ENCODE data around the gene CLBA1. TPM values are rescaled to one million over a fixed set of nuclear protein-coding genes. Genes with fewer than 3 reads are reported as not detected.

CLBA1 gene
- total and polyA plus RNA-seq, 4 donors = 10.9 to 23.8 (median 17.5) TPM

DNA sequence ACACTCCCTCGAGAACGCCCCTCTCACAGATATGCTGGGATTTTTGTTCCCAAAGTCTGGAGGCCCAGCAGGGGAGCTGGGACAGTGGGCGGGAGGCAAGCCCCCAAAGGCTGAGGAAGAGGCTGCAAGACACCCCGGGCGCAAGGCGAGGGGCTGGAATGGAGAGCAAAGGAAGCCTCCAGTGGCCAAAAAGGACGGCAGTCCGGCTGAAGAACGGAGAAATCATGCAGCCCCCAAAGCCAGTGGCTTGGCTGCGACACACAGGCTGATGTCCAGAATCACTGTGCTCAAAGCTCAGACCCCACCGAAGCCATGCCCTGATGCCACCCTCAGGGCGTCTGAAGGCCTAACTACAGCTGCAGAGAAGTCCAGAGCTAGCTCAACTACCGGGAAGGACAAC is 10.9 kb downstream of the CLBA1 start:
- DNase-seq (ENCODE audit: low read depth in 4 of 6, low spot score in 6 of 6) = no peak
- H3K4me1 ChIP-seq (ENCODE audit: control insufficient read depth, insufficient read depth, low read length) = no peaks in the 10 kb centered on the region
- 91% methylated on average over 13 of the region's 13 CpGs for WGBS (ENCODE audit: insufficient coverage)

GRCh38 chr14:104998801-104999200 is 13.2 kb downstream of the CLBA1 start:
- peaks cover 41% of the 10 kb centered on the region for H3K36me3 ChIP-seq (ENCODE audit: control insufficient read depth, insufficient read depth, low read length)
- 85% methylated on average over 4 of the region's 5 CpGs for WGBS (ENCODE audit: insufficient coverage)
- H3K9me3 ChIP-seq (ENCODE audit: control insufficient read depth, insufficient read depth, low read length) = no peaks in the 10 kb centered on the region
- no peak for DNase-seq (ENCODE audit: low read depth in 4 of 6, low spot score in 6 of 6)
- H3K4me1 ChIP-seq (ENCODE audit: control insufficient read depth, insufficient read depth, low read length) = no peaks in the 10 kb centered on the region
- no peaks in the 10 kb centered on the region for H3K27me3 ChIP-seq (ENCODE audit: control insufficient read depth, insufficient read depth, low read length)
- no peak overlapping the region for H3K4me3 ChIP-seq (ENCODE audit: low read depth, low read length)
- H3K27ac ChIP-seq (ENCODE audit: low read depth, low read length) = no peak overlapping the region

More for the DNA sequence above, 10.9 kb downstream of the CLBA1 start:
- Histone ChIP-seq H3K36me3 (ENCODE audit: control insufficient read depth, insufficient read depth, low read length) (peaks cover 64% of the 10 kb centered on the region), H3K9me3 (ENCODE audit: control insufficient read depth, insufficient read depth, low read length) (no peaks in the 10 kb centered on the region), H3K27ac (ENCODE audit: low read depth, low read length) (no peak overlapping the region), H3K27me3 (ENCODE audit: control insufficient read depth, insufficient read depth, low read length) (no peaks in the 10 kb centered on the region), H3K4me3 (ENCODE audit: low read depth, low read length) (no peak overlapping the region)

- H3K4me1 ChIP-seq (ENCODE audit: control insufficient read depth, insufficient read depth, low read length) = no peaks in the 10 kb centered on the region
- no peak overlapping the region for H3K4me3 ChIP-seq (ENCODE audit: low read depth, low read length)
- H3K36me3 ChIP-seq (ENCODE audit: control insufficient read depth, insufficient read depth, low read length) = peaks cover 36% of the 10 kb centered on the region
- DNase-seq (ENCODE audit: low read depth in 4 of 6, low spot score in 6 of 6) = no peak
- no peaks in the 10 kb centered on the region for H3K27me3 ChIP-seq (ENCODE audit: control insufficient read depth, insufficient read depth, low read length)
- 71% methylated on average over 3 of the region's 3 CpGs for WGBS (ENCODE audit: insufficient coverage)
- H3K27ac ChIP-seq (ENCODE audit: low read depth, low read length) = no peak overlapping the region
- H3K9me3 ChIP-seq (ENCODE audit: control insufficient read depth, insufficient read depth, low read length) = no peaks in the 10 kb centered on the region
These were observed 13.8 kb downstream of the CLBA1 start for GRCh38 chr14:104999361-104999760.

GRCh38 chr14:105005329-105005928 is 19.8 kb downstream of the CLBA1 start:
- WGBS (ENCODE audit: insufficient coverage) = 91% methylated on average over 17 of the region's 20 CpGs
- no peaks in the 10 kb centered on the region for H3K4me1 ChIP-seq (ENCODE audit: control insufficient read depth, insufficient read depth, low read length)
- DNase-seq (ENCODE audit: low read depth in 4 of 6, low spot score in 6 of 6) = no peak
- peaks cover 38% of the 10 kb centered on the region for H3K36me3 ChIP-seq (ENCODE audit: control insufficient read depth, insufficient read depth, low read length)
- H3K27me3 ChIP-seq (ENCODE audit: control insufficient read depth, insufficient read depth, low read length) = no peaks in the 10 kb centered on the region
- H3K27ac ChIP-seq (ENCODE audit: low read depth, low read length) = no peak overlapping the region
- H3K4me3 ChIP-seq (ENCODE audit: low read depth, low read length) = no peak overlapping the region
- no peaks in the 10 kb centered on the region for H3K9me3 ChIP-seq (ENCODE audit: control insufficient read depth, insufficient read depth, low read length)

DNA sequence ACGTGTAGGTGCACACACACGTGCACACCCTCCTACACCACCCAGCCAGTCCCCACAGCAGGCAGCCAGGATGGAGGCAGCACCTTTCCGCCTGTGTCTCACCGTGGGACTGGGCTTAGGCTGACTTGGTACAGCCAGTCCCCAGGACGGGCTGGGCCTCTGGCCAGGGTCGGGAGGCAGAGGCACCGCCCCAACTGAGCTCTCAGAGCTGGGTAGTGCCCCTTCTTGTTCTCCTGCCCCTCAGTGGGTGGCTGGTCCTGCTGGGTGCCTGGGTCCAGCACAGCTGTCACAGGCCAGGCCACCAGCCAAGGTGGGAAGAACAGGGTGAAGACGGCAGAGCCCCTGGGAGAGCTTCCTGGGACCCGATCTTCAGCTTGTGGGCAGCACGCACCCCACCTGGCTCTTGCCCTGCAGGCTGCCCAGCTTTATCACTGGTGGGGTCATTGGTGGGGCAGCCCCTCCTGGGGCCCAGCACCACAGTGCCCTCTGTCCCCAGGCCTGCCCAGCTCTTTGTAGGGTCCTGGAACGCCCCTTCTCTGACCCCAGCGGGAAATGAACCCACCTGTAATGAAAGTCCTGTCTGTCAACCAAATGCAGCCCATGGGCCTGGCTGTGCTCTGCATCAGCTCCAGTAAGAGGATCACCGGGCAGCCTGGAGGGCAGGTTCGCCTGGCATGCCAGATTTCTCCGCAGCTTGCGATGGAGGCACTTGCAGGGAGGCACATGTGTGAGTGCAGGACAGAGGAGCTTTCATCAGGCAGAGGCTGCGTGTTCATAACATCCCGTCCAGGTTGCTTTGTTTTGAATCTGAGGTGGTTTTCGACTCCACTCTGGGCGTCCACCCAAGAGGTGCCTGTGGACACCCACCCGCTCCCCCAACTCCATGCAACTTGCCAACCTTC is 20.6 kb downstream of the CLBA1 start:
- H3K4me1 ChIP-seq (ENCODE audit: control insufficient read depth, insufficient read depth, low read length) = no peaks in the 10 kb centered on the region
- H3K27me3 ChIP-seq (ENCODE audit: control insufficient read depth, insufficient read depth, low read length) = no peaks in the 10 kb centered on the region
- no peaks in the 10 kb centered on the region for H3K9me3 ChIP-seq (ENCODE audit: control insufficient read depth, insufficient read depth, low read length)
- H3K36me3 ChIP-seq (ENCODE audit: control insufficient read depth, insufficient read depth, low read length) = peaks cover 44% of the 10 kb centered on the region
- no peak overlapping the region for H3K4me3 ChIP-seq (ENCODE audit: low read depth, low read length)
- 89% methylated on average over 16 of the region's 21 CpGs for WGBS (ENCODE audit: insufficient coverage)
- DNase-seq (ENCODE audit: low read depth in 4 of 6, low spot score in 6 of 6) = no peak
- H3K27ac ChIP-seq (ENCODE audit: low read depth, low read length) = no peak overlapping the region

DNA sequence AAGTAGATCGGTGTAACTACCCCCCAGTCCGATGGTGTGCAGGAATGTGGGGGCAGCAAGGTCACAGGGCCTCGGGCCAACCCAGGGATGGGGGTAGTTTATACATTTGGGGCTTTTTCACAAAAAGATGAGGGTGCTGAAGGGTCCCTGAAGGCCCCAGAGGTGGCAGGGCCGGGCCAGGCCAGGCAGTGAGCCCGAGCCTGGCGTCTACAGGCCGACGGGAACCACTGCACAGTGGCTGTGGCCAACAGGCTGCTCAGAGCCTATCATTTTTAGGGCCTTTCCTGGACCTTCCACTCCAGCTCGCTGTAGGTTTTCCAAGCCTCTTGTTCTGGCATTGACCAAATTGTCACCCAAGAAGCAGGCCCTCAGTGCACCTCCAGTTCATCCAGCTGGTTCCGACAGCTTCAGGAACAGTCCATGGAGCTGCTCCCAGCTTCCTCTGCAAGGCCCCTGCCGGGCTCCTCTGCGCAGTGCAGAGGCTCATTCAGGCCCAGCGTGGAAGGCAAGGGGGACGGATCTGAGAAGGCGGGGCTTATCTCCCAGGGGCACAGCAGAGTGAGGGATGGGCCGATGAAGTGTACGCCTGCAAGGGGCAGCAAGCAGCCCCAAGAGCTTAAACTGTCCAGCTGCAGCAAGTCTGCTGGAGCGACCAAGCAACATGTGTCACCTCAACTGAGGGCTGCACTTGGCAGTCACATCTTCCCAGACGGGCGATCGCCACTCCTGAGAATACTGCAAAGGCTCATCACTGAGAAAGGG is 21.4 kb downstream of the CLBA1 start:
- Histone ChIP-seq H3K36me3 (ENCODE audit: control insufficient read depth, insufficient read depth, low read length) (peaks cover 52% of the 10 kb centered on the region), H3K27me3 (ENCODE audit: control insufficient read depth, insufficient read depth, low read length) (no peaks in the 10 kb centered on the region), H3K4me3 (ENCODE audit: low read depth, low read length) (no peak overlapping the region), H3K4me1 (ENCODE audit: control insufficient read depth, insufficient read depth, low read length) (peaks cover 3% of the 10 kb centered on the region), H3K27ac (ENCODE audit: low read depth, low read length) (no peak overlapping the region), H3K9me3 (ENCODE audit: control insufficient read depth, insufficient read depth, low read length) (no peaks in the 10 kb centered on the region)
- DNase-seq (ENCODE audit: low read depth in 4 of 6, low spot score in 6 of 6) = no peak
- WGBS (ENCODE audit: insufficient coverage) = 66% methylated on average over 21 of the region's 21 CpGs

DNA sequence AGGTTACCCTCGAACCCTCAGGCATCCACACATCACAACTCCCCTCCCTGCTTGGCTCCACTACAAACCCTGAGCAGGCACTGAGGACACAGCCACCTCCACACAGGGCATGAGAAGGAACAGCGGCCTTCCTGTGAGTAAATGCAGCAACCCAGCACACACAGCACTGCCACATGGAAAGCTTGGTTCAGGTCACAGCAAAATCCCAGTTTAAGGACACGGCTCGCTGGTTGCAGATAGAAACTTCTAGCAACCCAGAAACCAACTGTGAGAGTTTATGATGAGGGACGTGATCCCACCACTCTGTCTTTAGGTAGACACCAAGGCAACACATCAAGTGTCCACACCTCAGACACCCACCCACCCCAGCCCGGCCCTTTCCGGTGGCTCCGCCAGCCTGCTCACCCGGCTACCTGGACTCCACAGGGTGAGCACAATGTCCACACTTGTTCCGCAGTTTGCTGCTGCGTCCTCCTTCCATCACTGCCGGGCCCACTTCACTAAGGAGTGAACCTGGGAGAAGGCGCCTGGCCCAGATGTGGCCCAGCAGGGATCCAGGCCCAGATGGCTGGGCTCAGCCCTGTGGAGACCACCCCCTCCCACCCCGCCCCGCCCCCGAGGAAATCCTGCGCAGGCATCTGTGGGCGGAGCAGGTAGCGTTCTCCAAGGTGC is 22.1 kb downstream of the CLBA1 start:
- H3K36me3 ChIP-seq (ENCODE audit: control insufficient read depth, insufficient read depth, low read length) = peaks cover 58% of the 10 kb centered on the region
- no peak overlapping the region for H3K4me3 ChIP-seq (ENCODE audit: low read depth, low read length)
- no peak for DNase-seq (ENCODE audit: low read depth in 4 of 6, low spot score in 6 of 6)
- WGBS (ENCODE audit: insufficient coverage) = 88% methylated on average over 17 of the region's 19 CpGs
- H3K4me1 ChIP-seq (ENCODE audit: control insufficient read depth, insufficient read depth, low read length) = peaks cover 10% of the 10 kb centered on the region
- H3K27me3 ChIP-seq (ENCODE audit: control insufficient read depth, insufficient read depth, low read length) = no peaks in the 10 kb centered on the region
- no peak overlapping the region for H3K27ac ChIP-seq (ENCODE audit: low read depth, low read length)
- no peaks in the 10 kb centered on the region for H3K9me3 ChIP-seq (ENCODE audit: control insufficient read depth, insufficient read depth, low read length)

- WGBS (ENCODE audit: insufficient coverage) = 91% methylated on average over 3 of the region's 4 CpGs
- peaks cover 60% of the 10 kb centered on the region for H3K36me3 ChIP-seq (ENCODE audit: control insufficient read depth, insufficient read depth, low read length)
- H3K4me1 ChIP-seq (ENCODE audit: control insufficient read depth, insufficient read depth, low read length) = peaks cover 24% of the 10 kb centered on the region
- no peaks in the 10 kb centered on the region for H3K27me3 ChIP-seq (ENCODE audit: control insufficient read depth, insufficient read depth, low read length)
- no peak overlapping the region for H3K27ac ChIP-seq (ENCODE audit: low read depth, low read length)
- no peaks in the 10 kb centered on the region for H3K9me3 ChIP-seq (ENCODE audit: control insufficient read depth, insufficient read depth, low read length)
- H3K4me3 ChIP-seq (ENCODE audit: low read depth, low read length) = no peak overlapping the region
- no peak for DNase-seq (ENCODE audit: low read depth in 4 of 6, low spot score in 6 of 6)
These were observed 24.5 kb downstream of the CLBA1 start for GRCh38 chr14:105010106-105010505.

GRCh38 chr14:105010891-105011291 is 25.3 kb downstream of the CLBA1 start:
- Histone ChIP-seq H3K4me3 (ENCODE audit: low read depth, low read length) (no peak overlapping the region), H3K27ac (ENCODE audit: low read depth, low read length) (no peak overlapping the region), H3K9me3 (ENCODE audit: control insufficient read depth, insufficient read depth, low read length) (no peaks in the 10 kb centered on the region), H3K4me1 (ENCODE audit: control insufficient read depth, insufficient read depth, low read length) (peaks cover 24% of the 10 kb centered on the region), H3K36me3 (ENCODE audit: control insufficient read depth, insufficient read depth, low read length) (peaks cover 53% of the 10 kb centered on the region), H3K27me3 (ENCODE audit: control insufficient read depth, insufficient read depth, low read length) (no peaks in the 10 kb centered on the region)
- no peak for DNase-seq (ENCODE audit: low read depth in 4 of 6, low spot score in 6 of 6)
- 79% methylated on average over 17 of the region's 17 CpGs for WGBS (ENCODE audit: insufficient coverage)
